ENCODE results near the gene TBL1X. TPM values are rescaled to one million over a fixed set of nuclear protein-coding genes. Genes with fewer than 3 reads are reported as not detected.

The TBL1X gene
- total and polyA plus RNA-seq, 10 of the 15 experiments (the other 5 are each of a cell fraction or from before 2014, with no cell fraction given) = 4.4 to 26.3 (median 10.6) TPM

- ATAC-seq (no peak), FAIRE-seq (no peak), DNase-seq (ENCODE audit: low read depth, low spot score) (no peak)
- no TSS peak for BruUV-seq (replicated peaks)
- 60% methylated on average over 8 of the region's 8 CpGs for WGBS (ENCODE audit: insufficient coverage, insufficient replicate concordance, low lambda C conversion rate, missing lambda C conversion rate)
- no peak overlapping the region for H3K9ac ChIP-seq (ENCODE audit: control insufficient read depth, insufficient read depth, low read length)
- no peaks in the 10 kb centered on the region for H3K79me2 ChIP-seq (ENCODE audit: control insufficient read depth, insufficient read depth, low read length)
- H3K4me2 ChIP-seq (ENCODE audit: control insufficient read depth, insufficient read depth) = no peak overlapping the region
- H3K27ac ChIP-seq (ENCODE audit: control insufficient read depth, insufficient read depth) = no peak overlapping the region
- ChIA-PET POLR2A (no interaction called here), CTCF (no interaction called here), SMC1A (ENCODE audit: uncharacterized antibody, unreplicated experiment) (interaction anchor here (0.9 to 1.2 kb wide), 3 partner anchors 9 to 854 kb away, joined by 3 to 5 read pairs (median 4); no protein-coding TSS in a partner anchor), RAD21 (ENCODE audit: unreplicated experiment) (no interaction called here)
- in situ Hi-C loops (cut with MboI) (no loop called here), intact Hi-C loops (cut with micrococcal nuclease; ENCODE audit: unreplicated experiment) (no loop called here)
- no peaks in the 10 kb centered on the region for H3K36me3 ChIP-seq (ENCODE audit: control insufficient read depth in 2 of 2, insufficient read depth in 2 of 2, low read length in 1 of 2)
- H3K4me3 ChIP-seq = no peak overlapping the region
- H4K20me1 ChIP-seq (ENCODE audit: control insufficient read depth, insufficient read depth) = no peaks in the 10 kb centered on the region
- no peaks in the 10 kb centered on the region for H3K27me3 ChIP-seq (replicated peaks in 1 of 2; ENCODE audit: control insufficient read depth in 2 of 2, insufficient read depth in 2 of 2, low read length in 1 of 2)
- H3K9me3 ChIP-seq (replicated peaks; ENCODE audit: control insufficient read depth, insufficient read depth, low read length) = peaks cover 3% of the 10 kb centered on the region; the same call in 1 of the 3 replicates
- no peak overlapping the region for H2AFZ ChIP-seq (ENCODE audit: control insufficient read depth, low read depth, low read length)
- no peak for TF ChIP-seq SUPT20H (IDR thresholded peaks at IDR 0.05; ENCODE audit: borderline replicate concordance, control insufficient read depth, low read depth, low read length)
- TF ChIP-seq HDAC6 (IDR thresholded peaks at IDR 0.05; ENCODE audit: unreplicated experiment) = no peak
- TF ChIP-seq POU2F2 (IDR thresholded peaks at IDR 0.05; ENCODE audit: borderline replicate concordance, low read depth, low read length) = no peak
- TF ChIP-seq SRF (IDR thresholded peaks at IDR 0.05; ENCODE audit: low read depth in 2 of 2, low read length in 2 of 2) = no peak
- no peak for TF ChIP-seq ASH2L (IDR thresholded peaks at IDR 0.05; ENCODE audit: borderline replicate concordance, low read depth)
- no peaks in the 10 kb centered on the region for H3K4me1 ChIP-seq (ENCODE audit: control insufficient read depth, insufficient read depth, low read length)
These were observed 205.4 kb downstream of the TBL1X start for GRCh38 chrX:9670136-9670814.

GRCh38 chrX:9671998-9672397, 207.1 kb downstream of the TBL1X start:
- Histone ChIP-seq H3K27ac (ENCODE audit: control insufficient read depth, insufficient read depth) (no peak overlapping the region), H3K4me3 (no peak overlapping the region), H3K4me2 (ENCODE audit: control insufficient read depth, insufficient read depth) (no peak overlapping the region), H3K9me3 (replicated peaks; ENCODE audit: control insufficient read depth, insufficient read depth, low read length) (peaks cover 8% of the 10 kb centered on the region; the same call in 2 of the 3 replicates), H4K20me1 (ENCODE audit: control insufficient read depth, insufficient read depth) (no peaks in the 10 kb centered on the region), H2AFZ (ENCODE audit: control insufficient read depth, low read depth, low read length) (no peak overlapping the region), H3K4me1 (ENCODE audit: control insufficient read depth, insufficient read depth, low read length) (no peaks in the 10 kb centered on the region; the same call in 1 of the 2 replicates), H3K9ac (ENCODE audit: control insufficient read depth, insufficient read depth, low read length) (no peak overlapping the region), H3K36me3 (ENCODE audit: control insufficient read depth in 2 of 2, insufficient read depth in 2 of 2, low read length in 1 of 2) (no peaks in the 10 kb centered on the region), H3K27me3 (replicated peaks in 1 of 2; ENCODE audit: control insufficient read depth in 2 of 2, insufficient read depth in 2 of 2, low read length in 1 of 2) (no peaks in the 10 kb centered on the region), H3K79me2 (ENCODE audit: control insufficient read depth, insufficient read depth, low read length) (no peaks in the 10 kb centered on the region)
- 27% methylated on average over 3 of the region's 3 CpGs for WGBS (ENCODE audit: insufficient coverage, insufficient replicate concordance, low lambda C conversion rate, missing lambda C conversion rate)
- ATAC-seq (peak; percentile 83), FAIRE-seq (no peak), DNase-seq (ENCODE audit: low read depth, low spot score) (no peak)
- no TSS peak for BruUV-seq (replicated peaks)
- CTCF ChIA-PET = no interaction called here
- POLR2A ChIA-PET = no interaction called here
- RAD21 ChIA-PET (ENCODE audit: unreplicated experiment) = interaction anchor here (0.5 kb wide), 1 partner anchor 328 kb away, joined by 4 read pairs; no protein-coding TSS in a partner anchor
- intact Hi-C loops (cut with micrococcal nuclease; ENCODE audit: unreplicated experiment) = no loop called here
- in situ Hi-C loops (cut with MboI) = no loop called here
- SMC1A ChIA-PET (ENCODE audit: uncharacterized antibody, unreplicated experiment) = no interaction called here
- TF ChIP-seq DPF2 (IDR thresholded peaks at IDR 0.05) (0 out of 2 replicates have a peak, but pooled peaks have one; percentile 9), CREM (IDR thresholded peaks at IDR 0.05; ENCODE audit: low read depth) (0 out of 2 replicates have a peak, but pooled peaks have one; percentile 12), RELA (IDR thresholded peaks at IDR 0.05; ENCODE audit: borderline replicate concordance, partially characterized antibody) (no peak), IKZF1 (conservative IDR thresholded peaks at IDR 0.05) (0 out of 2 replicates have a peak, but pooled peaks have one; percentile 17), IKZF2 (IDR thresholded peaks at IDR 0.05) (peak; percentile 16 to 21; a peak in 2 of 4 replicates), ASH2L (IDR thresholded peaks at IDR 0.05; ENCODE audit: borderline replicate concordance, low read depth) (no peak), IRF4 (IDR thresholded peaks at IDR 0.05; ENCODE audit: low read depth, low read length) (no peak), MTA2 (IDR thresholded peaks at IDR 0.05; ENCODE audit: low read depth) (peak; percentile 70), PKNOX1 (IDR thresholded peaks at IDR 0.05) (0 out of 2 replicates have a peak, but pooled peaks have one; percentile 28), STAT1 (conservative IDR thresholded peaks at IDR 0.05) (no peak), NFYB (IDR thresholded peaks at IDR 0.05; ENCODE audit: insufficient read depth, low read depth, low read length) (no peak), RFX5 (IDR thresholded peaks at IDR 0.05; ENCODE audit: low read depth, low read length) (no peak), SPI1 (IDR thresholded peaks at IDR 0.05; ENCODE audit: borderline replicate concordance, insufficient read depth, low read depth, low read length) (peak; percentile 73; the same call in 1 of the 2 replicates)

Data from GM12878 (cell line).